Measurements from ENCODE around the gene INO80D.
"Not testable (repeated sequence)": the region's sequence is repeated elsewhere in the genome, so short reads cannot be mapped to it uniquely, and the experiment has no call there.

The INO80D gene, protein sequence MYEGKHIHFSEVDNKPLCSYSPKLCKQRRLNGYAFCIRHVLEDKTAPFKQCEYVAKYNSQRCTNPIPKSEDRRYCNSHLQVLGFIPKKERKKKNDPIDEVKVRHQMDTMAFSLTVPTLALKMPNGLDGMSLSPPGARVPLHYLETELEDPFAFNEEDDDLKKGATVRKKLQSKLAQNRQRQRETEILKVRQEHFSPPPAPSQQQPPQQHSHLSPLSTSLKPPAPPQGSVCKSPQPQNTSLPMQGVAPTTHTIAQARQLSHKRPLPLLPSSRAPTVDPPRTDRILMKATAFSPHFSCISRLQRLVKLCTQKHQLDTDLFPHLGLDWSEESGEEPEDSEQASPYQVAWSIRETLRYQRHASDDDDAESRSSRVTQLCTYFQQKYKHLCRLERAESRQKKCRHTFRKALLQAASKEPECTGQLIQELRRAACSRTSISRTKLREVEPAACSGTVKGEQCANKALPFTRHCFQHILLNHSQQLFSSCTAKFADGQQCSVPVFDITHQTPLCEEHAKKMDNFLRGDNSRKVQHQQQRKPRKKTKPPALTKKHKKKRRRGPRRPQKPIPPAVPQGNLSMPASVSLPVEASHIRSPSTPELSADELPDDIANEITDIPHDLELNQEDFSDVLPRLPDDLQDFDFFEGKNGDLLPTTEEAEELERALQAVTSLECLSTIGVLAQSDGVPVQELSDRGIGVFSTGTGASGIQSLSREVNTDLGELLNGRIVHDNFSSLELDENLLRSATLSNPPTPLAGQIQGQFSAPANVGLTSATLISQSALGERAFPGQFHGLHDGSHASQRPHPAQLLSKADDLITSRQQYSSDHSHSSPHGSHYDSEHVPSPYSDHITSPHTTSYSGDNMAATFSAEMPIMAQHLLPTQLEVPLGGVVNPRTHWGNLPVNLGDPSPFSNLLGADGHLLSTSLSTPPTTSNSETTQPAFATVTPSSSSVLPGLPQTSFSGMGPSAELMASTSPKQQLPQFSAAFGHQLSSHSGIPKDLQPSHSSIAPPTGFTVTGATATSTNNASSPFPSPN

DNA sequence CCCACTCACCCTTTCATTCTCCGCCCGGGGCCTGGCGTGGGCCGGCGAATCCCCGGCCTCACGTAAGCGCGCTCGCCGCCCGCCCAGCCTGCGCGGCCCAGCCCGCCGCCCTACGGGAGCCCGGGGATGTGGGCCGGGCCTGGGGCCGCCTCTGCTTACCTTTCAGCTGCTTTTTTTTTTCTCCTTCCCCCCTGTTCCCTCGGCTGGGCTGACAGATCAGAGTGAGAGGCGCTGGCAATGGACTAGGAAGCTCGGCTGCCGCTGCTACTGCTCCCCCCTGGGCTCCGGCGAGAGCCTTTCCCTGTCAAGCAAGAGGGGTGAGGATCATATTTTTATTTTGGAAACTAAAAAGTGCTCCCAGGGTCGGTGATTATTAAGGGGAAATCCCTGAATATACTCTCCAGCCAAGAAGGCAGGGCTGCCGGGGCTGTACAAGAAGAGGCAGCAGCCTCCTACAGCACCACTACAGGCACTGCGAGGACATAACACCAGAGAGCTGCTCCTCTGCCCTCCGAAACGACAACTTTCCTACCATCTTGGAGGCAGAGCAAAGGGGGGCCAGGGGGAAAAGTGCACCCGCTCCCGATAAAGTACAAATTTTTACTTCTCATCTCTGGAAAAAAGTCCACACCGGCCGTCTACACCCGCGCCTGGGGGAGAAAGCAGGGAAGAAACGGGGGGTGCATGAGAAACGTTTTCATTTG, at the start of gene INO80D:
Gene INO80D (minus strand): TSS at position 433 of the 704 bp plus-strand sequence. CDS start 23,158 bp downstream, outside the sequence.
- DNase-seq, result peak; percentile 74 to 79

GRCh38 chr2:206127656-206128055, 41.7 kb upstream of the INO80D start:
- no peak for DNase-seq

DNA sequence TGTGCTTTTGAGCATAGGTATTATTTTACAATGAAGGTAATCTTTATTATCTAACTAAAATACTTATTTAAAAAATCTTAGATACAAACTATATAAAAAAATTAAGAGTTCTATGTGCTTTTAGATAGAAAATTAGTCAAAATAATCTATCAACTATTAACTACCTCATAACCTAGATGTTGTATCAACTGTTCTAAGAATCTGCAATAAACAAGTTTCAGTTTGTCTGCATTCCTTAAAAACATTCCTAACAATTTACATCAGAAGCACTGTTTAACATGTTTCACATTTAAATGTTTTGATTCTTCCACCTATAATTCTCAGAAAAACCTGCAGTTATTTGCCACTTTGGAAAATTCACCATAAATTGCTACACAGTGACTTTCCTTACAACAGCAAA, 39.9 kb upstream of the INO80D start:
- no peak for DNase-seq

DNA sequence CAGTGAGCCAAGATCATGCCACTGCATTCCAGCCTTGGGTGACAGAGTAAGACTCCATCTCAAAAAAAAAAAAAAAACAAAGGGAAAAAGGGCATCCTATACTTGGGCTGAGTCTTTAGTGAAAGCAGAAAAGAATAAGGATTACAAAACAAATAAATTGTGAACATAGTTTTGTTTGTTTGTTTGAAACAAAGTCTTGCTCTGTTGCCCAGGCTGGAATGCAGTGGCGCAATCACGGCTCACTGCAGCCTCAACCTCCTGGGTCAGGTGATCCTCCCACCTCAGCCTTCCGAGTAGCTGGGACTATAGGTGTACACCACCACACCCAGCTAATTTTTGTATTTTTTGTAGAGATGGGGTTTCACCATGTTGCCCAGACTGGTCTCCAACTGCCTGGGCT, 36.6 kb upstream of the INO80D start:
- DNase-seq, result not testable (repeated sequence)

- DNase-seq, result no peak
Measured at GRCh38 chr2:206116278-206116677, 30.3 kb upstream of the INO80D start.

DNA sequence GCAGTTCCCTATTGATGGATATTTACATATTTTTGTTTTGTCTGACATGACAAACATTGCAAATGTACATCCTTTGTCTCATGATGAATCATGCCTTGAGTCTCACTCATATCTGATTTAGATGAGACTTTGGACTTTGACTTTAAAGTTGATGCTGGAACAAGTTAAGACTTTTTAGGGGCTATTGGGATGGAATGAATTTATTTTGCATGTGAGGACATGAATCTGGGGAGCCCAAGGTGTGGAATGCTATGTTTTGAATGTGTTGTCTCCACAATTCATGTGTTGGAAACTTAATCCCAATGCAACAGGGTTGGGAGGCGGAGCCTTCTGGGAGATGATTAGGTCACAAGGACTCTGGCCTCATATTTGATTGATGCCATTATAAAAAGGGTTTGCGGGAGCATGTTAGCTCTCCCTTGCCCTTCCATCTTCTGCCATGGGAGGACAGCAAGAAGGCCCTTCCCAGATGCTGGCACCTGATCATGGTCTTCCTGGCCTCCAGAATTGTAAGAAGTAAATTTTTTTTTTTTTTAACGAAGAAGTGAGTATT, 29.1 kb upstream of the INO80D start:
- DNase-seq, result no peak

- DNase-seq, result no peak
Measured at GRCh38 chr2:206112846-206113547, 27.0 kb upstream of the INO80D start.

- DNase-seq, result no peak
Measured at GRCh38 chr2:206112108-206112507, 26.1 kb upstream of the INO80D start.

- DNase-seq, result no peak
Measured at GRCh38 chr2:206108713-206109112, 22.7 kb upstream of the INO80D start.

DNA sequence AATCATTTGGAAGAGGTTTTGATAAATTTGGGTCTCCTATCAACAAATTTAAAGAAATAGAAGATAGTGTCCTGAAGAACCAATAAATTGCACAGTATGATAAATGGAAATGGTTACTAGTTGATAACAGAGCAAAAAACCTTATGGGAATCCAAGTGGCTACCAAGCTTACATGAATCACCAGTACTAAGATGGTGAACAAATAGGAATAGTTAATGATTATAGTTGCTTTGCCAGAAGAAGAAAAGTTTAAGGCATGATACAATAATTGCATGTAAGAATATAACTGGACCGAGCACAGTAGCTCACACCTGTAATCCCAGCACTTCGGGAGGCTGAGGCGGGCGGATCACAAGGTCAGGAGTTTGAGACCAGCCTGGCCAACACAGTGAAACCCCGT, 19.6 kb upstream of the INO80D start:
- DNase-seq, result no peak

DNA sequence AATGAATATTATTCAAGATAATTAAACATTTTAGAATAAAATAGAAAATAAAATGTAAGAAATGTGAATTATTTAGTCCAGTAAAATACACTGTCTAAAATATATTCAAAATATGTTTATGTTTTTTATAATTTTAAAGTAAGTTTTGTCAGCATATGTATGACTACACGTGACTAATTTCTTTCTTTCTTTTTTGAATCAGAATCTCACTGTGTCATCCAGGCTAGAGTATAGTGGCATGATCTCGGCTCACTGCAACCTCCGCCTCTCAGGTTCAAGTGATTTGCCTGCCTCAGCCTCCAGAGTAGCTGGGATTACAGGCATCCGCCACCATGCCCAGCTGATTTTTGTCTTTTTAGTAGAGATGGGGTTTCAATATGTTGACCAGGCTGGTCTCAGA, 19.1 kb upstream of the INO80D start:
- no peak for DNase-seq

DNA sequence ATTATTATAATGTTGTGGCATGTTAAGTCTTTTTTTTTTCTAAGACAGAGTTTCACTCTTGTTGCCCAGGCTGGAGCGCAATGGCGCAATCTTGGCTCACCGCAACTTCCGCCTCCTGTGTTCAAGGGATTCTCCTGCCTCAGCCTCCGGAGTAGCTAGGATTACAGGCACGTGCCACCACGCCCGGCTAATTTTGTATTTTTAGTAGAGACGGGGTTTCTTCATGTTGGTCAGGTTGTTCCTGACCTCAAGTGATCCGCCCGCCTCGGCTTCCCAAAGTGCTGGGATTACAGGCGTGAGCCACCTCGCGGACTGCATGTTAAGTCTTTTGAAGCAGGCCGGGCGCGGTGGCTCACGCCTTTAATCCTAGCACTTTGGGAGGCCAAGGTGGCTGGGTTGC, 12.9 kb upstream of the INO80D start:
- DNase-seq, result not testable (repeated sequence)

- no peak for DNase-seq
Measured at GRCh38 chr2:206098471-206098870, 12.5 kb upstream of the INO80D start.

GRCh38 chr2:206096876-206097275, 10.9 kb upstream of the INO80D start:
- DNase-seq, result no peak

DNA sequence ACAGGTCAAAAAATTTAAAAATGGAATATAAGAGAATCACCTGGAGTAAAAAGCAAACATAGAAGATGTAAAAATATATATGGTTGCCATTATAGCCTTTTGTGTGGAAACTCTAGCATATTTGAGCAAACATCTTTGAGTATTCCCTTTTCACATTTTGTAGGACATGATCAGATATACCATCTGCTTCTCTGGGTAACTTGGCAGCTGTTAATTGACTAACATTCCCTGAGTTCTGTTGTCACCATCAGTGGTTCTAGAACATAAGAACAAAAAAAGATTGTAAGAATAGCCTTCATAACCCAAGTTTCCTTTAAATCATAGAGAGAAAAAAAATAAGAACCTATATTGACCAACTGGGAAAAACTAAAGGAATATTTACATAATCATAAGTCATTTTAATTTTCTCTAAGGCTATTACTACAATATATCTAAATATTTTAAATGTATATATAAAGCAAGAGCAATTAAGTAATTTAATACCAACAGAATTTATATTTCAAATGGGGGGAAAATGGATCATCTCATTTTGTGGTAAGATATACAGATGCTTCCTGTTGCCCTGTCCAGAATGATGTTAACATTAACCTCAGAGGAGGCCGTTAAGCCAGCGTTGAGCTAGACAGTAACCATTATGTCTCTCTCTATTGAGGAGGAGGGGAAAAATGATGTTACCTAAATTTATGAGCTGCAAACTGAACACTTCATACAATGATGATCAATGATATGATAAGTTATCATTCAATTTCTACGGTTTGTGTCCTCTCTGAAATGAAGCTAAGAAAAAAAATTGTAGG, 9.8 kb upstream of the INO80D start:
- DNase-seq, result no peak

GRCh38 chr2:206092297-206092696, 6.3 kb upstream of the INO80D start:
- DNase-seq, result no peak

- no peak for DNase-seq
Measured at GRCh38 chr2:206088248-206088647, 2.3 kb upstream of the INO80D start.

DNA sequence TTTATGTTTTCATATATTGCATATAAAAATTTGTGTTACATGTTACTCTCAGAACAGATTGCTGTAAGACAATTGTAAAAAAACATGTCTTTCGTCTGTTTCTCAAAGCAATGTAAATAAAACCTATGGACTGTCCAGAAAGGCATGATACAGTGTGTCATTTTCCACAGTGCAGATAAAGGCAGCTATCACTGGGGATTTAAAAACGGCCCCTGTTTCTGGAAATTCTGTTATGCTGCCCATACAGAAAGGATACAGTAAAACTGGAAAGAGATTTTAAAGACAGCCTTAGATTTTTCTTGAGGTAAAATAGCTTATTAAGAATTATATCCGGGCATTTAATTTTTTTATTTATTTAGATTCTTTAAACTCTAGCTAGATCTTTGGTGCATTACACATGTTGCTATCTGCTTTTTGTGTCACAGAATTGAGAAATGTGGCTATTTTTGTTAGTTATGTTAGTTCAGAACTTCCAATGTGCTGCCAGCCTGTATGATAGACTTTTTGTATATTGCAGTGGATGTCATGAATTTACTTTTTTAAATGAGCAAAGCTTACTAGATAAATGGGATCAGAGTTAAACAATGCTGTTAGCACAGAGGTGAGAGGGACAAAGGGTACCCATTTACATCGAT, 859 bp upstream of the INO80D start:
- no peak for DNase-seq

GRCh38 chr2:206084870-206085741, 868 bp downstream of the INO80D start:
- peak; percentile 46 to 48 for DNase-seq
